GM13977 (cell line): ENCODE results near the gene TMOD1.

Experiments
- DNase-seq: peaks from one replicate; pipeline ENCODE4 v3.0.0; 2012; ENCODE audit warnings: low spot score
- in situ Hi-C: fragments of 300-500 bp; cut with MboI; formaldehyde crosslinking; loops from one replicate; pipeline ENCODE4 v1.12.0; 2022; ENCODE audit warnings: low sequenced_read_pairs, low pct_unique_long_range_greater_than_20kb, mixed read lengths, inconsistent platforms; ENCODE audit not compliant: unreplicated experiment
- TF ChIP-seq, protein P1 (sequence below): IDR thresholded peaks from 2 replicates; pipeline ENCODE4 v1.5.1; 2012; ENCODE audit warnings: mild to moderate bottlenecking, control low read depth; ENCODE audit not compliant: insufficient read depth; ENCODE audit errors: extremely low read depth, missing control alignments

The TMOD1 gene

GRCh38 chr9:97517331-97518089 is 16.0 kb downstream of the TMOD1 start:
- no peak for DNase-seq
- in situ Hi-C loops, result no loop called here
- TF ChIP-seq, protein P1, sequence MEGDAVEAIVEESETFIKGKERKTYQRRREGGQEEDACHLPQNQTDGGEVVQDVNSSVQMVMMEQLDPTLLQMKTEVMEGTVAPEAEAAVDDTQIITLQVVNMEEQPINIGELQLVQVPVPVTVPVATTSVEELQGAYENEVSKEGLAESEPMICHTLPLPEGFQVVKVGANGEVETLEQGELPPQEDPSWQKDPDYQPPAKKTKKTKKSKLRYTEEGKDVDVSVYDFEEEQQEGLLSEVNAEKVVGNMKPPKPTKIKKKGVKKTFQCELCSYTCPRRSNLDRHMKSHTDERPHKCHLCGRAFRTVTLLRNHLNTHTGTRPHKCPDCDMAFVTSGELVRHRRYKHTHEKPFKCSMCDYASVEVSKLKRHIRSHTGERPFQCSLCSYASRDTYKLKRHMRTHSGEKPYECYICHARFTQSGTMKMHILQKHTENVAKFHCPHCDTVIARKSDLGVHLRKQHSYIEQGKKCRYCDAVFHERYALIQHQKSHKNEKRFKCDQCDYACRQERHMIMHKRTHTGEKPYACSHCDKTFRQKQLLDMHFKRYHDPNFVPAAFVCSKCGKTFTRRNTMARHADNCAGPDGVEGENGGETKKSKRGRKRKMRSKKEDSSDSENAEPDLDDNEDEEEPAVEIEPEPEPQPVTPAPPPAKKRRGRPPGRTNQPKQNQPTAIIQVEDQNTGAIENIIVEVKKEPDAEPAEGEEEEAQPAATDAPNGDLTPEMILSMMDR, result no peak

GRCh38 chr9:97518166-97518908 is 16.9 kb downstream of the TMOD1 start:
- TF ChIP-seq, protein P1, result no peak
- in situ Hi-C loops, result no loop called here
- no peak for DNase-seq

GRCh38 chr9:97518909-97519307 is 17.4 kb downstream of the TMOD1 start:
- DNase-seq, result no peak

GRCh38 chr9:97519441-97519970 is 18.0 kb downstream of the TMOD1 start:
- no peak for DNase-seq
- in situ Hi-C loops, result no loop called here
- TF ChIP-seq, protein P1, result no peak

More at GRCh38 chr9:97518909-97519307, 17.4 kb downstream of the TMOD1 start:
- in situ Hi-C loops, result no loop called here
- TF ChIP-seq, protein P1, result no peak

DNA sequence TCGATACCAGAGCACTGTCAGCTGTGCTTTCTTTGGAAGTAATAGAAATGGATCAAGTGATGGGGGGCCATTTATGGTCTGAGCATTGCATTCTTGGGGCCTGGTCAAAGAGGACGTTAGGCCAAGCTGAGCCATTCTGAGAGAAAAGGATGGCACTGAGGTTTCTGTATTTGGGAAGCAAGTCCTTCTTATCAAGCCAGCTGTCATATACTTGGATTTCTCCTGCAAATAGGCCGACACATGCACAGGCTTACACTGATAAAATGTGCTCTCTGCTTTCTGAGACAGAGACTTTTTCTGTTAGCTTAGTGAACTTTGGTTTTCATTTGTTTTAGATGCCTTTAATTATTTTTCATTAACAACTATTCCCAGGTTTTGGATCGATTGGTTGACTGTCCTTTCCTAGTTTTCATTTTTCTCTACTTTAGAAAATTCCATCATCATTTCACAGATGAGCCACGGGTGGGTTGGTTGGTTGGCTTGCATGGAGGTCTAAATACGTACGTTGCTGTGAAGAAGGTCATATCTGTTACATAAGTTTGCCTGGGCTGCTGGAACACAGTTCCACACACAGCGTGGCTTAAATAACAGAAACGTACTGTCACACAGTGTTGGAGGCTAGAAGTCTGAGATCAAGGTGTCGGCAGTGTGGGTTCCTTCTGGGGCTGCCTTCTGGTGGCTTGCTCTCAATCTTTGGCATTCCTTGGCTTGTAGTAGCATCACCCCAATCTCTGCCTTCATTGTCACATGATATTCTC is 20.3 kb downstream of the TMOD1 start:
- DNase-seq, result no peak
- in situ Hi-C loops, result no loop called here
- TF ChIP-seq, protein P1, result no peak

DNA sequence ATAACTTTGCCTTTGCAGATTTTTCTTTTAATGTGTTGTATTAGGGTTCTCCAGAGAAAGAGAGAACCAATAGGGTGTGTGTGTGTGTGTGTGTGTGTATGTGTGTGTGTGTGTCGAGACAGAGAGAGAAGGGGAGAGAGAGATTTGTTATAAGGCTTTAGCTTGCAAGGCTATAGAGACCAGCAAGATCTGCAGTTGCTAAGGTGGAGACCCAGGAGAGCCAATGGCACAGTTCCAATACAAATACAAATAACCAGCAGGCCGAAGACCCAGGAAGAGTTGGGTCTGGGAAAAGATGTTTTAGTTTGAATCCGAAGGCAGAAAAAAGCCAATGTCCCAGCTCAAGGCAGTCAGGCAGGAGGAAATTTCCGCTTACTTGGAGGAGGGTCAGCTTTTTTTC is 23.0 kb downstream of the TMOD1 start:
- TF ChIP-seq, protein P1, result no peak
- DNase-seq, result no peak
- in situ Hi-C loops, result no loop called here
